ENCODE results near the gene SPCS2. TPM values are rescaled to one million over a fixed set of nuclear protein-coding genes. Genes with fewer than 3 reads are reported as not detected.

Gene SPCS2
- total RNA-seq = 151 TPM

DNA sequence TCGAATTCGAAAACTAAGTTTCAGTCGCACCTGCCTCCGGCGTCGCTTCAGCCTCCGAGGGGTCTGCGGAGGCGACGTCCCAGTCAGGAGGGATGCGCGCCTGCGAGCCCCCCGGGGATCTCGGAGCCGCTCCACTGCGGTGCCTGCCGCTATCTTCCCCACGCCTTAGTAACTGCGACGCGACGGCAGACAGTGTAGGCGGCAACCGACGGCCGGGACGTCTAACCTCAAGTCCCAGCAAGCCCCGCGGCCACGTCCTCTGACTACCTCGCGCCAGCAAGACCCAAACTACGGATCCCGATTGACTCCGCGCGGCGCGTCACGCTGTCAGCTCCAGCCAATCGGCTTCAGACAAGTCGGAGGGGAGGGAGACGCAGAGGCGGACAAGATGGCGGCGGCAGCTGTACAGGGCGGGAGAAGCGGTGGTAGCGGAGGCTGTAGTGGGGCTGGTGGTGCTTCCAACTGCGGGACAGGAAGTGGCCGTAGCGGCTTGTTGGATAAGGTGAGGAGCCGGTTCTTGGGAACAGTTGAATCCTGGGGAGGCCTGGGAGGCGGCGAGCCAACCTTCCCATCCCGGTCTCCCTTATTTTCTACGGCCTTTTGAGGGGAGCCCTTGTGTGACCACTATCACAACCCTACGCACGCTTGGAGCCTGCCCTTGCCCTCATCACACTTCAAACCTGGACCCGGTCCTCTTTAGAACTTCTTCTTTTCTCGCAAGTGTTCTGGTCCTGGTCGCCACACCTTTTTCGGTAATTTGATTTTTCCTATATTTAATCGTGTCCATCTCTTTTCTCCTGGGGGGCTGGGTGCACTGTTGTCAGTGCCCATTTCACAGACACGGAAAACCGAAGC lies at the start of gene SPCS2, which contains the start of gene XRRA1:
Gene SPCS2 (plus strand): TSS at position 369 of the 855 bp plus-strand sequence. CDS start 20 bp downstream, at position 389.
Gene XRRA1 (minus strand): TSS at position 194 of the 855 bp plus-strand sequence. CDS start 8,213 bp downstream, outside the sequence.
- DNase-seq (ENCODE audit: low spot score) = peak; percentile 99

DNA sequence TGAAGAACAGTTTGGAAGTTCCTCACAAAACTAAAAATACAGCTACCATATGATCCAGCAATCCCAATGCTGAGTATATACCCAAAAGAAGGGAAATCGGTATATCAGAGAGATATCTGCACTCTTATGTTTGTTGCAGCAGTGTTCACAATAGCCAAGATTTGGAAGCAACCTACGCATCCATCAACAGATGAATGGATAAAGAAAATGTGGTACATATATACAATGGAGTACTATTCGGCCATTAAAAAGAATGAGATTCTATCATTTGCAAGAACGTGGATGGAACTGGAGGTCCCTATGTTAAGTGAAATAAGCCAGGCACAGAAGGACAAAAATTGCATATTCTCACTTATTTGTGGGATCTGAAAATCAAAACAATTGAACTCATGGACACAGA lies 46.7 kb upstream of the SPCS2 start:
- no peak for DNase-seq (ENCODE audit: low spot score)

DNA sequence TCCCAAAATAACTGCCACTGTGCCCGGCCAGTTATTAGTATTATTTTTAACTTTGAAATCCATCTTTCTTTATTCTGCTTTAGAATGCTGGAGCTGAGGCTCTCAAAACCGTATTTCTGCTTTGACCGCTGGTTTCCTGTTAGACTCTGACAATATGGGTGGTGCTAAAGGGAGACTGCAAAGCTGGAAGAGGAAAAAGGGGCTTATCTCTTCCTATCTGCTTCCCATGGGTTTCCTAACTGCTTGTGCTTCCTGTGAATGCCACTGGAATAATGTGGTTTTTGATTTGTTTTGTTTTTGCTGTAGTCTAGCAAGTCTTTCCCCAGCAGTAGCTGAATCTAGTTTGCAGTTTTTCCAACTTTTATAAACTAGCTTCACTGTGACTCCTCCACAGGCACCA lies 43.7 kb upstream of the SPCS2 start:
- DNase-seq (ENCODE audit: low spot score) = no peak

DNA sequence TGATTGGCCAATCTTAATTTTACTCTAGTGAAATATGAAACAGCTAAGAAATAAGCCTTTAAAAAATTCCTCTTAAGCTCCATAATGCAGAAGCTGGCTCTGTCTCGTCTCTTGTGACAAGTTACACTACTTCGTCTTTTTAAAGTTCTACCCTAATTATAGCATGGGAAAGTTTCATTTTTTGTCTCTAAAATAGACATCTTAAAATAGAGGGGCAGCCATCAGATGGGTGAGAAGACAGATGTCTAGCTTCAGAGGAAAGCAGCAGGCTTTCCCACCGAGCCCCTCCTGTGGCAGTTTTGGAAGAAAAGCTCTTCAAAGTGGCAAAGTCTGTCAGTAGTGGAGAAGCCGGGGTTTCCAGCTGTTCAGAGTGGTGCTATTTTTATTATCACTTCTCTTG lies 39.7 kb upstream of the SPCS2 start:
- DNase-seq (ENCODE audit: low spot score) = no peak

DNA sequence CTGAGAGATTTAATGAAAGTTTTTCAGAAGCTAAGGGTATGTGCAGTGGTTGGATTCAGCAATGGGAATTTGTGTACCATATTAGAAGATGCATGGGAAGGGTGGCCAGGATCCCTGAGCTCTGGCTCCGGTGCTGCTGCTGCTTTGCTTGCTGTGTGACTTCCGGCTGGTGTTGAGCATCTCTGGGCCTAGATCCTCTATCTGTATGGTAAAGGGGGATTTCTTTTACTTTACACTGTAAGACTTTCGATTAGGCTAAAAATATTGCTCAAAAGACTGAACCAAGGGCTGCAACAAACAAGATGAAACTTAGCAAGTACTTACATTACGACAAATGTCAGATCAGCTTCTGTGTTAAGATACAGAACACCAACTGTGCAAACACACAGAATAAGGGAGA lies 39.3 kb upstream of the SPCS2 start:
- no peak for DNase-seq (ENCODE audit: low spot score)

DNA sequence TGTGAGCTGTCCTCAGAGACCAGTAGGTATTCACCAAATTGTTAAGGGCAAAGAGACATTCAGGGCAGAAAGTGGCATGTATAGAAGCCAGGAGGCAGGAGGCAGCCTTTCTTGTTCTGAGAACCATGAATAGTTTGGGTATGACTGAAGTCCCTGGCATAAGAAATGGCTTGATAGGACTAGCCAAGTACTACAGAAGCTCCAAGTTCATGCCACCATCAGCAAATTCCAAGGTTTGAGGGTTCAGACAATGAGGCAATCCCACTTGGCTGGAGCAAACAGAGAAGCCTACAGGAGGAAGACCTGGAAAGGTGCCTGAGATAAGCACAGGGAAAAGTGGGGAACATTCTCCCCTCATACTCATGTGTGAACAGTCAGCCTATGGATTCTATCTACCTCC lies 25.9 kb upstream of the SPCS2 start:
- DNase-seq (ENCODE audit: low spot score) = no peak

DNA sequence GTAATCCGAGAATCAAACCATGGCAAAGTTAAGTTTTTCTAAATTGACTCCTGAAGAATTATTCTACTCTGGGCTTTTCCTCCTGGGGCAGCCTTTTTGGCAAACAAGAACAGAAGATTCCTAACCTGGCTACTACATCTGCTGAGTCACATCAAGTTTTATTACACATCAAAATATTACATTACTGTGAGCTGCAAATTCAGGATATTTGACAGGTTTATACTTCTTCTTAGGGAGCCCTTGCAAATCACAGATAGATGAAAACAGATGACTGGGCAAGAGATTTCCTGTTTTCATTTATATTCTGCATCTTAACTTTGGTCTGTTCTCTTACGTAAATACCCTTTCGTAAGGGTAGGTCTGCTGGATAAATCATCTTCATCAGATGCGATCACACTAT lies 23.8 kb upstream of the SPCS2 start:
- no peak for DNase-seq (ENCODE audit: low spot score)

DNA sequence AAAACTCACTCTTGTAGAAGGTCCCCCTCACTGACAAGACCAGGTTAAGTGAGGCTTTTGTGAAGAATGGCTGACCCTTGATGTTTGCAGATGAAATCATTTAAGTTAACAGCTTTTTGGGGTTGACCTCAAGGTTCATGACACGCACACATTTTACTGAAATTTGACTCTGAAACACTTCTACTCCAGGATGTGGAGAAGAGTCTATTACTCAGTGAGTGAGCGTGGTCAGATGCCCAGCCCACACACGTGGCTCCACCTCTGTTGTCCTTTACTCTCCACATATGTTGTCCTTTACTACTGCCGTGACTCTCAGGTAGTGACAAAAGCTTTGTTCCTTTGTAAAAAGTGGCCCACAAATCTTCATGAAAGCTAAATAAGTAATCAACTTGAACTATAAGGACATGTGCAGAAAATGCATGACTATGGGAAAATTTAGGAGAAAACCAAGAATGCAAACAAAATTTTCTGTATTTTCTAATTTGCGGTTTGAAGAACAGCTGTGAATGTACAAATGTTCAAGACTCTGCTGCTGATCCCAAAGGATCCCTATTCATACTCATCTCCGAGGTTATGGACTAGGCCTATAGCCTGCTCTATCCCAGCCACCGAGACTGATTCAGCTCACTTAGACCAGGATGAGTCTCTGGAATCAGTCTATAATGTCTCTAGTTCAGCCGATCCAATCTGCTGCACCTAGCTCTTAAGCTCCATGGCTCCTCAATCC lies 22.6 kb upstream of the SPCS2 start:
- DNase-seq (ENCODE audit: low spot score) = no peak

DNA sequence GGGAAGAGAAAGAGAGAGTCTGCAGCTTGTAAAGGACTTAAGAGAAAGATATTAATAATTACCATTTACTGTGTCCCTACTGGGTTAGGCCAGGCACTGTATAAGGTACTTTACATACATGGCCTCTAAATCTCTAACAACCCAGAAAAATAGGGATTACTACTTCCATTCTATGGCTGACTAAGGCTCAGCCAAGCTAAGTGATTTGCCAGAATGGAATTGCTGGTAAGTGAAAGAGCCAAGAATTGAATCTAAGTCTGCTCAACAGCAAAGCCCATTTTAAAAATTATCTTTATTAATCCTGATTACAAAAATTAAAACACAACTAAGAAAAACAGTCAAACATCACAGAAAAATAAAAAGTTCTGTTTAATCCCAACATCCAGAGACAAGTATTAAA lies 21.6 kb upstream of the SPCS2 start:
- no peak for DNase-seq (ENCODE audit: low spot score)

DNA sequence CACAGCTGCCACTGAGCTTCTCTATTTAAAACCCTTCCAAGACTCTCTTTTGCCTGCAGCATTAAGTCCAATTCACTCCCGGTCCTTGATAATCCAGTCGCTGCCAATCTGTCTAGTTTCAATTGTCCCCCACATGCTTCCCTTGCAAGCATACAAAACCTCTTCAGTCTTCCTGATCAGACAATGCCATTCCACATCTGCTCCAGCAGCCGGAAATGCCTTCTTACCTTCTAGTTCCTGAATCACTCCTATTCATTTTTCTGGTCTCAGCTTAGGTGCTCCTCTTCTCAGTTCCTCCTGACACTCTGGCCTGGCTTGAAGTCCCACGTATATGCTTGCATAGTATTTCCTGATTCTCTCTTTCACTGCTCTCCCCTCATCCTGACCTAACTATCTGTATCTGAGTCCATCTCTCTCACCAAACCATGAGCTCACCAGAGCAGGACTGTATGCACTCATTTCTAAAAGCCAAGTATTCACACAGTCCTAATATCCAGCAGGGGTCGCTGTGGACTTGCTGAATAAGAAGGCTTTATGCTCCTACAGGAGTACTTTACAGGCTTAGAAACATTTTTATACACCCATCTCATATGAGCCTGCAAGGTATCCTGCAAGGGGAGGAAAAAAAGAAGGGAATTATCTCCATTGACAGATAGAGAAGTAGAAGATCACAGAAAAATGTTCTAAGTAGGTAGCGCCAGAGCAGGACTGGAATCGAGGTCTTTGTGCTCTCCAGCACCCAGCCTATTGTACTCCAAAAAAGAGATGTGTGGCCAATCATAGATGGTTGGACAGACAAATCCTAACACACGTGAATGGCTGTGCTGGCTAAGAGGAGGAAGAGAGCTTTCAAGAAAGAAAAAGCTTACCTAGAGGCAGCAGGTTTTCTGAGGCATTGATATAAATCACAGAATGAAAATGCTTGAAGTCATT lies 19.4 kb upstream of the SPCS2 start:
- peak; percentile 77 for DNase-seq (ENCODE audit: low spot score)

DNA sequence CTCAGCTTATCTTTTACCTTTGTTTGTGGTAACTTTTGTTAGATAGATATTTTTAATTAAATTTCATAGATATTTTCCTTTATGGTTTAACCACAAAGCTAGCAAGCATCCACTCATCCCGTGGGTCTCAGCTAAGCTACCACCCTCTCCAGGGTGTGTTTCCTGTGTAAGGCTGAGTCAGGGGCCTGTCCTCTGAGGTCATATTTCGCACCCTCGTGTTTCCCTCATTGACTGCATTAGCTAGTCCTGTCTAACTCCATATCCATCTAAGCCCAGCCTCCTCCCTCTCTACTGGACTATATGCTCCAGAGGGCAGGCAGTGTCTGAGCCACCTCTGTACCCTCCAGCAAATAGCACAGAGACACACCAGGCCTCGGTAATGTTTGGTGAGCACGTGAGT lies 16.9 kb upstream of the SPCS2 start:
- DNase-seq (ENCODE audit: low spot score) = no peak

DNA sequence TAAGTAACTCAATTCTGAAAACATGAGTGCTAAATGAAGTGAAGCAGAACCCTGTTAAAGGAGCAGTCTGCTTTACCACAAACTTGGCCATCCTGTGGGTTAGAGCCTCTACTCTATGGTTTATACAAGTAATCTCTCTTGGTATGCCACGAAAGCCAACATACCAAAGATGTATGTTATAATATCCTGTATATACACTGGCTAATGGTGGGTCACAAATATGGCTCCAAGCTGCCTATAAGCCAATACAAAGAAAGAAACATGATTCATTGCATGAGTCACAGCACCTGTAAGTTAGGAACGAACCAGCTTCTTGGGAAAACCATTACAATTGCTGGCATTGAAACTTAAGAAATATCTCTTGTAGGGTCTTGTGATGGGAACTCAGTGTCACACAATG lies 16.3 kb upstream of the SPCS2 start:
- DNase-seq (ENCODE audit: low spot score) = no peak

DNA sequence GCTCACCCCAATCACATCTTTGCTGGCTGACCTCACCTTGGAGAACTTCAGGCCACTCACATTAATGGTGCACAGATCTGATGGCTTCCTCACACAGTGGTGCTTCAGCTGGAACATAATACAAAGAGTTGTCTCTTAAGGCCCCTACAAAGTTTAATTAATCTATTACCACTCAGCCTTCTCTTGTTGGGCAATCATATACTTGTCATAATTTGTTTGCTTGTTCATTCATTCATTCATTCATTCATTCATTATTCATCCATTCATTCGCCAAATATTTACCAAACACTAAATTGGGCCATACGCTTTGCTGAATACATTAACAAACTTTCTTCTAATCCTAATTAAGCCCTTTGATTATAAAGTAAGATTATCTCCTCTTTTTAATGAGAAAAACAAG lies 15.3 kb upstream of the SPCS2 start:
- DNase-seq (ENCODE audit: low spot score) = no peak

DNA sequence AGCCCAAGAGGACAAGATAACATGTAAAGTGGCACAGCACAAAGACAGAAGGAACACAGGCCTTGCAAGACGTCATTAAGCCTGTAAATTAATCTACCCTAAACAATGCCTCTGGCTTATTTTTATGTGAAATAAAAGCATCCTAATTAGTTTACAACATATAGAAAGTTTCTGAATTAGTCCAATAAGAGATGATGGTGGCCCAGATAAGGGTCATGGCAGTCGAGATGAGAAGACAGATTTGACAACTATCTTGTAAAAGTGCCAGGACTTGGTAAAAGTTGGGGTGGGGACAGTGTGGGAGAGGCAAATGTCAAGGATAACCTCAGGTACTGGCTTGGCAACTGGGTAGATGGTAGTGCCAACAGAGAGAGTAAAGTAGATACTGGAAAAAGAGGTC lies 13.8 kb upstream of the SPCS2 start:
- no peak for DNase-seq (ENCODE audit: low spot score)

DNA sequence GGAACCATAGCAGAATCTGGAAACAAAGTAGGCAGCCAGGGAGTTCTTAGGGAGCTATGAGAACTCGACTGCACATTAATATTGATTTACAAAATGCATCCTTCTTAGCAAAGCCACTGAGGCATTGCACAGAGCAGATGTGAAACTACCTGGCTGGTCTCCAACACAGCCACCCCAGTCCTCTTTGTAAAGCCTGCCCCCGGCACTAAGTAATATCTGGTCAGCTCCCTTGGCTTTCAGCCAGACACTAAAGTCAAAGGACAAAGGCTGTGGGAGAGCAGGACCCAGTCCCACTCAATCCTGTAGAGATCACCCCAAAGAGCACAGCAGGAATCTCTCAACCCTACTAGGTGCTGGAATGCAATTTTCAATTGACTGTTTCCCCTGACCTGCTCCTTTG lies 13.0 kb upstream of the SPCS2 start:
- no peak for DNase-seq (ENCODE audit: low spot score)

DNA sequence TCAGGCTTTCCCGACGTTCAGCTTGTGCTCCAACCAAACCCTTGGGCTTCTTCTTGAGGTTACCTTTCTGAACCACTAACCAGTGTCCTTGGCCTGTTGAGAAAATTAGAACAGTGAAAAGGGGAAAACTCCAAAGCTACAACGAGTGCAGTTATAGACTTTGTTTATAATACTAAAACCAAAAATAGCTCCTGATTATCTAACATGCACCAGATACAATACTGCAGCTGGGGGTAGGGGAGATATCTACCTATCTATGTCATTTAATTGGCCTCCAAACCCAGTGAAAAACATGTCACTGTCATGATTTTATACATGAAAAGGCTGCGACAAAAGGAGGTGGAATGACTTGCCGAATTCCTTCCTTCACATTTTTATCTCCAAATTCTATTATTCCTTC lies 12.1 kb upstream of the SPCS2 start:
- no peak for DNase-seq (ENCODE audit: low spot score)

DNA sequence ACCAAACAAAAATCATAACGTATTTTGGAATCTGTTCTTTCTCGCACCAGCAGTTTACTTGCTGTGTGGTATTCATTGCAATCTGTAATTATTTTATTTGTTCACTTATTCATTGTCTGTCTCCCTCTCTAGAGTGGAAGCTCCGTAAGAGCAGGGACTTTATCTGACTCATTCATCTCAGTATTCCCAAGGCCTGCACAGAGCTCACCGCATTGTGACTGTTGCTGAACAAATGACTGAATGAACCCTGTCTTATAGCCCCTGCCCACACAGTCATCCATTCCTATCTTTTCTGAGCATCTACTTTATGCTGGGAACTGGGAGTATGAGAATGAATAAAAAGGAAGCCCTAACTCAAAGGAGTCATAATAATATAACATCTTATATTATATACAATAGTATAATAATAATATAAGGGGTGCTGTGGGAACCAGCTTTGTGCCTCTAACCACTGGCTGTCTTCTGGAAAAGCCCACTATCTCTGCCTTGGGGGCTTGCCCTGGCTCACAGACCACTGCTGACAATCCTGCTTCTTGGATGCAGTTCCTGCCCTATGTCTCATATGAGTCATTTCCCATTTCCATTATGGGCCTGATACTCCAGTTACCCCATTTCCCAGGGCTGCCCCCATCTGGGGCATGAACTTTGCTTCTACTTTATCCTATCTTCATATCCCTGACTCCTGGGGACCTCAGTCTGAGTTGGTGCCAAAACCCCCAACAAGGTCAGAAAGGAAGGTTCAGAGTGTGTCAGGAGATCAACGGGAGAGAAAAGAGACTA lies 11.2 kb upstream of the SPCS2 start:
- no peak for DNase-seq (ENCODE audit: low spot score)

DNA sequence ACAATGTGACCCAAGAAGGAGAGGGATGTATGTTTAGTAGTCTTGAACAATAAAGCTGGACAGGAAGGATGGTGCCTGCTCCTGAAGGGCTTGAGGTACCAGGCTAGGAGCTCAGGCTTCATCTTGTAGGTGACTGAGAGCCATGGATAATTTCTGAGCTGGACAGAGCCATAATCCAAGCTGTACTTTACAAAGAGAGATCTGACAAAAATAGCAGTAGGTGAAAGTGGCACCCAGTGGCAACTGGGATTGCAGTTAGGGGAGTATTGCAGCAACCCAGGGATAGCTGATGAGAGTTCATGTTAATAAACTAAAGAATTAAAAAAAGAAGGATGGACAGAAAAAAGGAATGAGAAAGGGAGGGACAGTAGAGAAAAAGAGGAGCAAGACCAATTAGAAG lies 7.6 kb upstream of the SPCS2 start:
- no peak for DNase-seq (ENCODE audit: low spot score)

DNA sequence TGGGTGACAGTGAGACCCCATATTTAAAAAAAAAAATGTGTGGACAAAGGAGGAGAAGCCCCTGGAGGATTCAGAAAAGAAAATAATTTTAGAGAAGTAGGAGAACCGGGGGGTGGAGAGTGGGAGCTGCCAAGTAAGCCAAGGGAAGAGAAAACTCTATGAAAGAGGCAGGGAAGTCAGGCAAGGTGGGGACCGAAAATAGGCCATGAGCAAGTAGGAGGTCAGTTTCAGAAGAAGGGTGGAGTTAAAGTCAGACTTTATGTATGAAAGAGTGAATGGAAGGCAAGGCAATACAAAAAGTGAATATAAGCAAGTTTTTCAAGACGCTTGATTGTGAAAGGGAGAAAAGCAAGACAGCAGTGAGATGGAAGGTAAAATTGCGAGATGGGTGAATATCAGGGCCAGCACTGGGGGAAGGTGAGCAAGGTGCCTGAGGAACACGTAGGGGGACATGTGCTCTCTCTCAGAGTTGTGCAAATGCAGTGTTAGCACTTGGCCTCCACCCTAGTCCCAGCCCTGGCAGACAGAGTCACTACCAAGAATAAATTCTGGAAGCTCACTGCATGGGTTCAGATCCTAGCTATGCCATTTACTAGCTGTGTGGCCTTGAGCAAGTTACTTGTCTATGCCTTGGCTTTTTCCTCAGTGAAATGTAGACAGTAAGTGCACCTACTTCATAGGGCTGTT lies 6.8 kb upstream of the SPCS2 start:
- DNase-seq (ENCODE audit: low spot score) = no peak

DNA sequence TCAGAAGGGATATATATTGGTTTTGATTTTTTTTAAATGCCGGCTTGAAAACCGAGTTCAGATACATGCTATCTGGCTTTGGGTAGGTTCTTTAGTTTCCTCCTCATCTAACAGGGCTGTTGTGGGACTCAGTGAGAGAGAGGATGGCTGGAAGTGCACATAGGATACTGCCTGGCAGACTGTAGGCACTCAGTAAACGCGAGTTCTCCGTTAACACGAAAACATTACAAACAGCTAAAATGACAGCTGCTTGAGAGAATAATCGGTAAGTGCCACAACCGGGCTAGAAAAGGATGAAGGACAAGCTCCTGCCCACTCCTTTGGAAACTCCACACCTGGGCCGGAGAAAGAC lies 544 bp upstream of the SPCS2 start:
- DNase-seq (ENCODE audit: low spot score) = no peak

DNA sequence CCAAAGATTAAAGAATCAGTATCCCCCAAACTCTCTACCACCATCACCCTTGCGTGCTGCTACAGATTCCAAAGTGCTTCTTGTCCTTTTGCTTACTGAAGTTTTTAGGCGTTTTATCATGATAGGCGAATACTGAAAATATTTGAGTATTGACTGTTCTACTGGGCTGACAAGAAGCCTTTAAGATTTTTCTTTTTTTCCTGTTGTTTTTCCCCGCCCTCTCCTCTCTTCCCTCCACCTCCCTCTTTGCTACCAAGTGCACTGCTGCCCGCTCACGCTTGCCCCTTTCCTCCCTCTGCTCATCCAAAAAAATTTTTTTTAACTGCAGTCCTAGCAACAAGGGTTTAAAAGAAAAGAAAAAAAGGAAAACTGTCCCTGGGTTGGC lies 679 bp downstream of the SPCS2 start:
- no peak for DNase-seq (ENCODE audit: low spot score)
